ENCODE measurements around the gene TRIM37. TPM values are rescaled to one million over a fixed set of nuclear protein-coding genes. Genes with fewer than 3 reads are reported as not detected.
"Not testable (repeated sequence)": the region's sequence is repeated elsewhere in the genome, so short reads cannot be mapped to it uniquely, and the experiment has no call there.

Gene TRIM37, protein sequence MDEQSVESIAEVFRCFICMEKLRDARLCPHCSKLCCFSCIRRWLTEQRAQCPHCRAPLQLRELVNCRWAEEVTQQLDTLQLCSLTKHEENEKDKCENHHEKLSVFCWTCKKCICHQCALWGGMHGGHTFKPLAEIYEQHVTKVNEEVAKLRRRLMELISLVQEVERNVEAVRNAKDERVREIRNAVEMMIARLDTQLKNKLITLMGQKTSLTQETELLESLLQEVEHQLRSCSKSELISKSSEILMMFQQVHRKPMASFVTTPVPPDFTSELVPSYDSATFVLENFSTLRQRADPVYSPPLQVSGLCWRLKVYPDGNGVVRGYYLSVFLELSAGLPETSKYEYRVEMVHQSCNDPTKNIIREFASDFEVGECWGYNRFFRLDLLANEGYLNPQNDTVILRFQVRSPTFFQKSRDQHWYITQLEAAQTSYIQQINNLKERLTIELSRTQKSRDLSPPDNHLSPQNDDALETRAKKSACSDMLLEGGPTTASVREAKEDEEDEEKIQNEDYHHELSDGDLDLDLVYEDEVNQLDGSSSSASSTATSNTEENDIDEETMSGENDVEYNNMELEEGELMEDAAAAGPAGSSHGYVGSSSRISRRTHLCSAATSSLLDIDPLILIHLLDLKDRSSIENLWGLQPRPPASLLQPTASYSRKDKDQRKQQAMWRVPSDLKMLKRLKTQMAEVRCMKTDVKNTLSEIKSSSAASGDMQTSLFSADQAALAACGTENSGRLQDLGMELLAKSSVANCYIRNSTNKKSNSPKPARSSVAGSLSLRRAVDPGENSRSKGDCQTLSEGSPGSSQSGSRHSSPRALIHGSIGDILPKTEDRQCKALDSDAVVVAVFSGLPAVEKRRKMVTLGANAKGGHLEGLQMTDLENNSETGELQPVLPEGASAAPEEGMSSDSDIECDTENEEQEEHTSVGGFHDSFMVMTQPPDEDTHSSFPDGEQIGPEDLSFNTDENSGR
- total RNA-seq = 24.8 TPM

DNA sequence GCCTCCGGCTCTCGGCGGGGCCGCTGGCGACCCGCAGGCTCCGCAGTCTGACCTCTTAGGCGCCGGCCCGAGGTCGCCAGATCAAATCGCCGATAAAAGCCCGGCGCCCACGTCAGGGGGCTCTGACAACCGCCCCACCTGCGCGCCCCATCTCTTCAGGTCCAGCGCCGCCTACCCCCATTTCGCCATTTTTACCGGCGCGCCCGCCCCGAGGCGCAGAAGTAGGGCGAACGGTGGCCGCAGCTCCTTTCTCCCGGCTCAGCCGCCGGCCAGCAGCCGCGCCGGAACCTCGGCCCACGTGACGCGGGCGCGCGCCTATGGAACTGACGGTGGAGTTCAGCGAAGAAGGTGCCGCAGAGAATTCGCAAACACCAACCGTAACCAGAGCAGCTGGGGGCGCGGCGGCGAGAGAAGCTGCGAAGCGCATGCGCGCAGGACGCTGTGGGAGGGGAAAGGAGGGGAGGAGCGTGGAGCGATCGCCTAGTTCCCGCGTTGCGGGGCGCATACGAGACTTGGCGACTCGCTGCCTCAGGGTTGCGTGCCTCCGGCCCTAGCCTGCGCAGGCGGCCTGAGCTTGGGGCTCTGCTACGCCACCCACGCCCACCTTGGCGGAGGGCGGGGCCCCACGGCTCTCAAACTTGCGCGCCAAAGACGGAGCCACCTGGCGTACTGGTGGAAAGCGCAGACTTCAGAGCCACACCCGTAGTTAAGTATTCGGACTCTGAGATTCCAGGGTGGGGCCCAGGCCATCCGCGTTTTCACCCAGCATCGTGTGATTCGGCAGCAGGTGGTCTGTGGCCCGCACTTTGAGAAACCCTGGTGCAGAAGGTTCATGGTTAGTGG lies at the start of gene TRIM37:
Gene TRIM37, minus strand, starts transcription at position 418 of the 843 bp plus-strand sequence. CDS start 419 bp downstream, outside the sequence.
- peak; percentile 98 for DNase-seq (ENCODE audit: low spot score)

DNA sequence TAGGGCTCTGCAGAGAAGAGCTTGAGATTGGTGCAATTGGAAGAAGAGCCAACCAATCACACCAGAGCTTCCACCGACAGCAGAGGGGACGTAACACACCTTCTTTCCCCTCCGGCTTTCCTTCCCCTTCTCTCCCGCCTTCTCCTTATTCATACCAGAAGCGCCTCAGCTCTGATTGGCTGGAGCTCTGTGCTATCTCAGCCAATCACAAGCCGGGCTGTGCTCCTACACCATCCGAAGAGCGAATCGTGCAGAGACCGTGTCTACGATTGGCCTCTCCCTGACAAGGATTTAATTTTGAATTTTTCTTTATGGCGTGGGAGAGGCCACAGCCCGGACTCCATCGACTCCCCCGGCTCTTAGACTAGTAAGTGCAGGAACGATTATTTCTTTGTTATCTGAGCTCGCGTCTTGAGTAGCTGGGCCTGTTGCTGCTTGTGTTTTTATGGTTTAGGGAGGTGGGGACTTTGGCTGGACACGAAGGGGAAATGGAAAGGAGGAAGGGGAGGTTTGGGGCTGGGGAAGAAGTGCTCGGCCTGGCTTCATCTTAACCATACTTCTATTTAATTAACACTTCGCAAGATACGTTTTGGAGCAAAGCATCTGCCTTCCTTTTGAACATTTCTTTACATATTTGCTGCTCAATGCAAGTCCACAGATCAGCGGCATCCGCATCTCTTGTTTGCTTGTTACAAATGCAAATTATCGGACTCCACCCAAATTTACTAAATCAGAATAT lies 48.9 kb upstream of the TRIM37 start, which contains the start of gene PRR11:
Gene PRR11, plus strand, starts transcription at position 308 of the 739 bp plus-strand sequence. CDS start 14,007 bp downstream, outside the sequence.
- DNase-seq (ENCODE audit: low spot score) = peak; percentile 98

DNA sequence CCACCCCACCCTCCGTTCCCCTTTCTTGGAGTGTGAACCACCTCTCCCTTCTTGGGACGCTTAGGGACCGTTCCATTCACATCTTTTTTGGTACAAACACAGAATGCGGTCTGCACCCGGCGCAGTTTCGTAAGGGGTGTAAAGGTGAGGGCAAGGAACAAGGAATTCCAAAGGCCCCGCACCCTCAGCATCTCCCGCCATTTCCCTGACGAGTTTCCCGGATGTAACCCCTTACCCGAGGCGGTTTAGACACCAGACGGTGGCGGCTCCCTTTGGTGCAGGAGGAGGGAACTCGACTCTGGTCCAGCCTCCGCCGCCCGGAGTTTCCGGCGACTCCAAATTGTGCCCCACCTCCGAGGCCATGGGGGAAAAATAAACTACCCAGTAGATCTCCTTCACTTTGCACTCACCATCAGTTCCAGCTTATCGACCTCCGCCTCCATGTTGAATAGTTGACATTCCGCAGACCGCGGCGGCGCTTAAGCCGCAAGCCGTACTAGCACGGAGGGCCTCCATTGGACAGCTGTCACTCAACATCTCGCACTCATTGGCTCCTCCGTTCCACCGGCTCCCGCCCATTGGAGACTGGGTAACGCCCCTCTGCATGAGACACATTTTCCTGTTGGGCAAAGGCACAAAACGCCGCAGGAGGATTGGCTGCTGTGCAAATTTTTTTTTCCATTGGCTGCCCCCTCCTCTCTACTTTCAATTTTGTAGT lies 48.2 kb upstream of the TRIM37 start, which contains the start of gene SKA2:
Gene SKA2, minus strand, starts transcription at position 466 of the 718 bp plus-strand sequence. Its CDS starts 23 bp downstream, at position 443.
- peak; percentile 16 for DNase-seq (ENCODE audit: low spot score)

DNA sequence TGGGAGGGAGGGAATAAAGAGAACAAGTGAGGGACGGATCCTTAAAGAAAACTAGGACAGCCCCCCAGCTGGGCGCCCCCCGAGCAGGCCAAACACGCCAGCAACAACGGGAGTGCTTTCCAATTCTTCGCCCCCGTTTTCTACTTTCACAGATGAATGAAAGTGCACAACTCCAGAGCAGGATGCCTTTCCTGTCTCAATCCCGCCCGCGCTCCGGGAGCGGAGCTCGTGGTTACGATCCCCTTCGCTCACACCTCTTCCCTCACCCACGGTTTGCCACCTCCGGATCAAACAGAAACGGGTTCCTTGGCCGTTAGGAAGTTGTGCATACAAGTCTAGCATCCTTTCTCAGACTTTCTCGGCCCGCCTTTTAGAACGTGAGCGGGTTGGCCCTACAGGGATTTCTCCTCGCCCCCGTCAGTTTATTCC lies 47.6 kb upstream of the TRIM37 start:
- no peak for DNase-seq (ENCODE audit: low spot score)

DNA sequence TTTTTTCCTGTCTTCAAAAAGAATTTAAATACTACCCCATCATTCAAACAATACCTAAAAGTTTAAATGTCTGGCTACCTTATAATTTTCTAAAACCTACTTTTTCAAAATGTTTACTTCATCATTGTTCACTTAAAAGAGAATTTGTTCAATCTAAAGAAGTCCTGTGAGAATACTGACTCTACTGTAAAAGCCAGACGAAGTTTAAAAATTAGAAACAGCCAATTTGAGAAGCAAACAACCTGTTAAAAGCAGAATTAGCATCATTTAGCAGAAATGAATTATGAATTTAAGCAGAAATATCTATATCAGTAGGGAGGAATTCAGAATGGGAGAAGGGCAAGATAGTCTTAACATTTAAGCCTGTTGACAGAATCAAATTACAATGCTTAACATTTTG lies 46.2 kb upstream of the TRIM37 start:
- DNase-seq (ENCODE audit: low spot score) = no peak

DNA sequence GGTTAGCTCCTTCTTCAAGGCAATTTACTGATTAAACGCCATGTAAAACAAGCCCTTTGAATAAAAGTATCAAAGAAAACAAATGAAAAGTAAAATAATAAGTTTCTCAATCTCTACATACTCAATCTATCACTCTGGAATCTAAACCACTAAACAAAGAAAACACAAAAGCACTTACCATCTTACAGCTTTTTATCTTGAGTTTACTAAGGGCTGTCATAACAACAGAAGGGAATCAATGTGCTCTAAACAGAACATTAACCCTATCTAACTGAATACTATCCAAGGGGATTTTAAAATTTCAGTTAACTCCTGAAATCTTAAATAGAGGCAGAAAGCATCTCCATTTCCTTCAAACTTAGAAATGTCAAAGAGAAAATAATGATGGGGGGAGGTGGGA lies 44.9 kb upstream of the TRIM37 start:
- DNase-seq (ENCODE audit: low spot score) = no peak

DNA sequence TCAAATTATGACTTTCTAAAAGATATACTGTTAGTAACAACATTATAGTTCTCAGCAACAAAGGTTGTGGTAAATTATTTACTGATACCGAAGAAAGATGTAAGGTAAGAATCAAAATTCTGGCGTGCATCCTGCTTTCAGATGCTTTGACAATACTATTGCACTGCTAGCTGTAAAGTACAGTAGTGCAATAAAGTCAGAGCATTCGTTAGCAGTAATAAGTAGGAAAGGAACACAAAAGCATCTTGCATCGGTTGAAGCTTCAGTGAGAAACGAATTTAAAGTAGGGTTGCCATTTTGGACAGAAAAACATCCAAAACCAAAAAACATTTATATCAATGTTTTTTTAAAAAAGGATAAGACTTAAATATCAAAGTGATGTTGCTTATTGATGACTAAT lies 44.3 kb upstream of the TRIM37 start:
- DNase-seq (ENCODE audit: low spot score) = no peak

DNA sequence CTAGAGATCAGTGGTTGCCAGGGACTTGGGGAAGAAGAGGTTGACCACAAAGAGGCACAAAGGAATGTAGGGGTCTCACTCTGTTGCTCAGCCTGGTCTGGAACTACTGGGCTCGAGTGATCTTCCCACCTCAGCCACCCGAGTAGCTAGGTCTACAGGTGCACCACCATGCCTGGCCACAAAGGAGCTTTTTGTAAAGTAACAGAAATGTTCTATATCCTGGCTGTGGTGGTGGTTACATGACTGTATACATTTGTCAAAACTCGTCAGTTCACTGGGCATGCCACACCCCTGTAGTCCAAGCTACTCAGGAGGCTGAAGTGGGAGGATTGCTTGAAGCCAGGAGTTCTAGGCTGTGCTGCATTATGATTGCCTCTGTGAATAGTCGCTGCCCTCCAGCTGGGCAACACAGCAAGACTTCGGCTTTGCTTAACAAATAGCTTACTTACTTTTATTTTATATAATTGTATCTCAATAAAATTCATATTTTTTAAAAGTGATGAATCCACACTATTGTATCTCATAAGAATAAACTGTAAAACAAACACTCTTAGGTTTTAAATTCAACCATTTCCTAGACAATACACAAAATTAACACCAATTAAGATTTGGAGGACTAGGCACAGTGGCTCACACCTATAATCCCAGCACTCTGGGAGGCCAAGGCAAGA lies 43.3 kb upstream of the TRIM37 start:
- DNase-seq (ENCODE audit: low spot score) = no peak

DNA sequence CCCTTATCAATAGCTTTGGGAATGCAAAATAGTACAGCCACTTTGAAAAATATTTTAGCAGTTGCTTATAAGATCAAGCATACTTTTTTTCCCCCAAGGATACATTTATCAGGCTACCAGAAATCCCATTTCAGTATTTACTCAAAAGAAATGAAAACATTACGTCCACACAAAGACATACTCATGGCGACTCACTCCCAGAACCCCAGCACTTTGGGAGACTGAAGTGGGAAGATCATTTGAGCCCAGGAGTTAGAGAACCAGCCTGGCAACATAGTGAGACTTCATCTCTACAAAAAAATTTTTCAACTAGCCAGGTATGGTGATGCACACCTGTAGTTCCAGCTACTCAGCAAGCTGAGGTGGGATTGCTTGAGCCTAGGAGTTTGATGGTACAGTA lies 42.4 kb upstream of the TRIM37 start:
- DNase-seq (ENCODE audit: low spot score) = no peak

DNA sequence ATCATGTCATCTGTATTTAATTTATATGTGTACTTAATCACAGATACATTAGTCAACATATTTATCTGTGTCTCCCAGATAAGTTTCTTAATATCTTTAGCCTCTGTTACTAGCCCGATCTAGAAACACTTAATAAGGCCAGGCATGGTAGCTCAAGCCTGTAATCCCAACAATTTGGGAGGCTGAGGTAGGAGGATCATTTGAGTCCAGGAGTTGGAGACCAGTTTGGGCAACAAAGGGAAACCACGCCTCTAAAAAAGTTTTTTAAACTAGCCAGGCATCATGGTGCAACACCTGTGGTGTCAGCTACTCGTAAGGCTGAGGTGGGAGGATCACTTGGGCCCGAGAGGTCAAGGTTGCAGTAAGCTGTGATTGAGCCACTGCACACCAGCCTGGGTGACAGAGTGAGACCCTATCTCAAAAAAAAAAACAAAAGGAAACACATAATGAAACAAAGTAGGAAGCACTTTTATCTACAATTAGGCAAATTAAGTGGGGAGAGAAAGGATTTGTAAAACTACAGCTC lies 39.0 kb upstream of the TRIM37 start:
- no peak for DNase-seq (ENCODE audit: low spot score)

DNA sequence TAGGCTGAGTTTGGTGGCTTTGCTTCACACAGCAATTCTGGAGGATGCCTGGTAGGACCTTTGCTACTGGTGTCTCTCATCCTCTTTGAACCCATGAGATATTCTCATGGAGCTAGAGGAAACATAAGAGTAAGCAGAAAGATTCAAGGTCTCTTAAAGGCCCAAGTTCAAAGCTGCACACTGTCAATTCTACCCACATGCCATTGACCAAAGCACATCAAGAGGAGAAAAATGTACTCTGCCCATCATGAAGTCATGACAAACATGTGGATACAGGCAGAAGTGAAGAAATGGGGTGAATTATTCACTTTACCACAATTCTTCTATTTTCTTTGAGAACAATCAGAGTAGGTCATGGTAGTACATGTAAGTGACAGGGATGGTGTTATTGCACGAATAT lies 35.2 kb upstream of the TRIM37 start:
- DNase-seq (ENCODE audit: low spot score) = no peak

DNA sequence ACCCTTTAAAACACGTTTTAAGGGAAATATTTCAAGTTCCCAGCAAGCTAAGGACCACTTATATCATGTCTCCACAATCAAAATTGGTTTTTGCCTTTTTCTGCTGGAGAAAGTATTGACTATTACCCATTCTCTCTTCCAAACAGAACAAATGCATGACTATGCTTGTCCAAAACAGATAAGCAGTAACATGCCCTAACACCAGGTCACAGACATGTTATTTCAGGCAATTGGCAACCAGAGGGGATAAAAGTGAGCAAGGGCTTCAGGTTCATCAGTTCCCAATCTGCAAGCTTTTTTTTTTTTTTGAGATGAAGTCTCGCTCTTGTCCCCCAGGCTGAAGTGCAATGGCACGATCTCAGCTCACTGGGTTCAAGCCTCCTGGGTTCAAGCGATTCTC lies 33.3 kb upstream of the TRIM37 start:
- no peak for DNase-seq (ENCODE audit: low spot score)

DNA sequence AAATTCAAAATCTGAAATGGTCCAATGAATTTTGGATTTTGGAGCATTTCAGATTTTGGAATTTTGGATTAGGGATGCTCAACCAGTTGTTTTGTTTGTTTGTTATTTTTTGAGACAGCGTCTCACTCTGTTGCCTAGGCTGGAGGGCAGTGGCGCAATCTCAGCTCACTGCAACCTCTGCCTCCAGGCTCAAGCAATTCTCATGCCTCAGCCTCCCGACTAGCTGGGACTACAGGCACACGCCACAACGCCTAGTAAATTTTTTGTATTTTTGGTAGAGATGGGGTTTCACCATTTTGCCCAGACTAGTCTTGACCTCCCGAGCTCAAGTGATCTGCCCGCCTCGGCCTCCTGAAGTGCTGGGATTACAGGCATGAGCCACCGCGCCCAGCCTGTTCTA lies 31.7 kb upstream of the TRIM37 start:
- DNase-seq (ENCODE audit: low spot score) = not testable (repeated sequence)

DNA sequence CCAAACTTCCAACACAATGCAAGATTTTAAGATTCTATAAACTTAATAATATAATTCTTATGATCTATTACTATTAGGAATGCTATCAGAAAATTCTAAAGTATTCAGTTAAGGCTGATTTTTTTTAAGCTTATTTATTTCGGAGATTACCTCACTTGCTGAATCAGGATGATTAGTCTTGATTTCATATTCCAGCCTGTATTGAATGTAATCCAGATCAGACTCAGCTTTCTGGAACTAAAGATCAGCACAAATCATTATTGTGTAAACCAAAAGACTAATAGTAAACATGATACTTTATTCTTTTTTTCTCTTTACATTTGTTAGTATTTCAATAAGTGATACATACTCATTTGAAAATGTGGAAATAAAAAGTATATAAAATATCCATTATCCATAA lies 24.5 kb upstream of the TRIM37 start:
- no peak for DNase-seq (ENCODE audit: low spot score)

DNA sequence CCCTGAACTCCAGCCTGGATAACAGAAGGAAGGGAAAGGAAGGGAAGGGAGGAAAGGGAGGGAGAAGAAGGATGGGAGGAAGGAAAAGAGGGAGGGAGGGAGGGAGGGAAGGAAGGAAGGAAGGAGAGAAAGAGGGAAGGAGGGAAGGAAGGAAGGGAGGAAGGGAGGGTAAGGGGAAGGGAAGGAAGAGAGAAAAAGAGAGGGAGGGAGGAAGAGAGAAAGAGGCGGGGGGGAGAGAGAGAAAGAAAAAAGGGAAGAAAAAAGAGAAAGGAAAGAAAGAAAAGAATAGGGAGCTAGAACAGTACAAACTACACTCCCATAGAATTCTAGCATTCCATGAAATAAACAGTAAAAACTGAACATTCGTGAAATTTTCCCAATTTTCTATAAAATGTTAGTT lies 23.1 kb upstream of the TRIM37 start:
- DNase-seq (ENCODE audit: low spot score) = no peak

DNA sequence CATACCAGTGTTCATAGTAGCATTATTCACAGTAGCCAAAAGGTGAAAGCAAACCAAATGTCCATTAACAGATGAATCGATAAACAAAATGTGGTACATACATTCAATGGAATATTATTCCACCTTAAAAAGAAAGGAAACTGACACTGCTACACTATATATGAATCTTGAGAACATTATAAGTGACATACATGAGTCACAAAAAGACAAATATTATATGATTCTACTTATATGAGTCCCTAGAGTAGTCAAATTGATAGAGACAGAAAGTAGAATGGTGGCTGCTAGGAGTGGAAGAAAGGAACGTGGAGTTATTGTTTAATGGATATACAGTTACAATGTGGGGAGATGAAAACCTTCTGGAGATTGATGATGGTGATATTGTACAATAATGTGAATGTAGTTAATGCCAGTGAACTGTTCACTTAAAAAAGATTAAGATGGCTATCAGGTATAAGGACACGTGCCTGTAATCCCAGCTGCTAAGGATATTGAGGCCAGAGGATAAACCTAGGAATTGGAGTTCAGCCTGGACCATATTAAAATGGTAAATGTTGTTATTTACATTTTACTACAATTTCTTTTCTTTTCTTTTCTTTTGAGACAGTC lies 20.2 kb upstream of the TRIM37 start:
- DNase-seq (ENCODE audit: low spot score) = no peak

DNA sequence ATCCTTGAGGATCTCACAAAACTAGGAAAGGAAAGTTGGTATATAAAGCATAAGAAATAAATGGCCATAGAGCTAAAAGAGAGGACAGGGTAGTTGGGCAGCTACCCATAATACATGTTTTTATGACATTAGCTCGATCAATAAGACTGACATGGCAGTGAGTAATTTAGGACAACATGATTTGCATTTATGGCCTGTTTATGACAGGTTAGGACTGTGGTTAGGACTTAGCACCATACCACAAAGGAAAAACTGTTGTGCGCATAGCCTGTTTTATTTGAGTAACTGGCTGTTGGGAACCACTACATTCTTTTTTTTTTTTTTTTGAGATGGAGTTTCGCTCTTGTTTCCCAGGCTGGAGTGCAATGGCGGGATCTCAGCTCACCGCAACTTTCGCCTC lies 18.0 kb upstream of the TRIM37 start:
- DNase-seq (ENCODE audit: low spot score) = no peak

DNA sequence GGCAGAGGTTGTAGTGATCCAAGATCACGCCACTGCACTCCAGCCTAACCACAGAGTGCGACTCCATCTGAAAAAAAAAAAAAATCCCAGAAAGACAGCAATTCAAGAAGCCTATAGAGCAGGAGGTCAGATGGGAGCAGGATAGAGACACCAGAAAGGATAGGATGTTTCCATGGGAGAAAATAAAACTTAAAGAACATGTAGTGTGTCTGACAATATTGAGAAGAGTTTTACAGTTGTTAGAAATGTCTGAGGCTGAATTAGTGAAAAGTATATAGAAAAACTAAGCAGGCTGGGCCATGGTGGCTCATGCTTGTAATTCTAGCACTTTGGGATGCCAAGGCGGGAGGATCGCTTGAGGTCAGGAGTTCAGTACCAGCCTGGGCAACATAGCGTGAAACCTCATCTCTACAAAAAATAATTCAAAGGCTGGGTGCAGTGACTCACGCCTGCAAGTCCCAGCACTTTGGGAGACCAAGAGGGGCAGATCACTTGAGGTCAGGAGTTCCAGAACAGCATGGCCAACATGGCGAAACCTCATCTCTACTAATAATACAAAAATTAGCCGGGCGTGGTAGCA lies 15.3 kb upstream of the TRIM37 start:
- no peak for DNase-seq (ENCODE audit: low spot score)

Data from mucosa of gallbladder (tissue), 1 donor.